Right lobe of liver (tissue), 6 donors: ENCODE data around the gene RFX4. TPM values are rescaled to one million over a fixed set of nuclear protein-coding genes. Genes with fewer than 3 reads are reported as not detected.

Source experiments
- ATAC-seq, 4 donors: fragments of 200-7000 bp; cut with Tn5 transposase; one replicate each; pipeline ENCODE4 v1.9.1; 2020; ENCODE audit warnings: mild to moderate bottlenecking in 4 of 4, moderate library complexity in 4 of 4
- DNase-seq, 3 donors: peaks; one replicate each; pipeline ENCODE4 v3.0.0-alpha.2; 2020
- H3K27ac ChIP-seq, 3 donors: fragments of 200-600 bp; one replicate each; pipeline ENCODE4 v1.8.0; 2022
- H3K27me3 ChIP-seq, 2 donors: fragments of 200-600 bp; one replicate each; pipeline ENCODE4 v1.8.0; 2022
- H3K36me3 ChIP-seq, 4 donors: fragments of 200-600 bp; sonication (generic) in 1 of 4; one replicate each; pipeline versions ENCODE4 v1.5.1 to v1.8.0; 2017 to 2022; ENCODE audit warnings: control low read depth in 1 of 4
- H3K4me1 ChIP-seq, 4 donors: fragments of 200-600 bp; sonication (generic) in 1 of 4; one replicate each; pipeline versions ENCODE4 v1.5.1 to v1.8.0; 2017 to 2022; ENCODE audit warnings: control low read depth in 1 of 4
- H3K4me3 ChIP-seq, 3 donors: fragments of 200-600 bp; one replicate each; pipeline ENCODE4 v1.8.0; 2022
- H3K9me3 ChIP-seq, 4 donors: fragments of 200-600 bp; sonication (generic) in 1 of 4; one replicate each; pipeline versions ENCODE4 v1.5.1 to v1.8.0; 2017 to 2022; ENCODE audit warnings: control low read depth in 1 of 4
- CTCF ChIP-seq, 4 donors: fragments of 200-600 bp in 3 of 4; fragments of 450-650 bp in 1 of 4; IDR thresholded peaks; one replicate each; pipeline versions ENCODE4 v1.5.1 to v1.8.0; 2016 to 2022; ENCODE audit warnings: antibody characterized with exemption in 4 of 4, mild to moderate bottlenecking in 2 of 4
- POLR2A ChIP-seq: fragments of 450-650 bp; IDR thresholded peaks from one replicate; pipeline ENCODE4 v1.6.1; 2017; ENCODE audit warnings: antibody characterized with exemption, mild to moderate bottlenecking
- WGBS: methylation state at CpG from one replicate; pipeline ENCODE4 v1.1.6; 2018; ENCODE audit warnings: low coverage, low lambda C conversion rate; ENCODE audit not compliant: insufficient coverage; ENCODE audit errors: missing lambda C conversion rate; 5-methylcytosine and 5-hydroxymethylcytosine counted together
- intact Hi-C, 2 donors: fragments of 100-400 bp; cut with DNase I; formaldehyde crosslinking; loops; one replicate each; pipeline versions ENCODE4 v1.11.2 to v1.14.1; 2022
- total RNA-seq, 6 experiments: library from RNA; depleted of rRNA in 2 of 6; stranded (reverse); fragments of >200 nt in 2 of 6; fragmentation: NEBNext Ultra II Directional in 3 of 6; extraction: Animal tissue kit (Norgen Biotek cat#: 25700) in 3 of 6; gene quantifications; one replicate each; pipeline versions ENCODE4 v1.1.0 to v1.2.4, GENCODE V29; 2016 to 2023
- donor health status: DM: no; HTN: yes; CAD: no.
- donor health status: DM: no; HTN: no; CAD: no.
- donor health status: DM: no; HTN: no; CAD: no.
- donor health status: DM: no; HTN: yes; CAD: no.
- donor health status: DM: no; HTN: yes; CAD: no.

The RFX4 gene
- total RNA-seq, 6 experiments from 2014 or later = not detected

- no peak overlapping the region for H3K4me3 ChIP-seq
- no peaks in the 10 kb centered on the region for H3K36me3 ChIP-seq
- ATAC-seq (peak in 1 of 4 donors; percentile 25), DNase-seq (no peak)
- H3K9me3 ChIP-seq = no peaks in the 10 kb centered on the region
- intact Hi-C loops = no loop called here
- H3K27ac ChIP-seq = no peak overlapping the region
- peaks cover 20 to 31% of the 10 kb centered on the region in 2 donors for H3K27me3 ChIP-seq
- TF ChIP-seq CTCF (IDR thresholded peaks at IDR 0.05) = no peak
- TF ChIP-seq POLR2A = no peak
- WGBS = 2% methylated on average over 20 of the region's 41 CpGs
- peaks cover 0 to 30% (median 4%) of the 10 kb centered on the region in 4 donors for H3K4me1 ChIP-seq
These were observed 1.6 kb downstream of the RFX4 start for GRCh38 chr12:106584104-106585064.

GRCh38 chr12:106585105-106585520, 2.3 kb downstream of the RFX4 start:
- no peak for DNase-seq
- no peak for ATAC-seq
- Histone ChIP-seq H3K9me3 (no peaks in the 10 kb centered on the region), H3K4me1 (peaks cover 0 to 30% (median 4%) of the 10 kb centered on the region in 4 donors), H3K36me3 (no peaks in the 10 kb centered on the region), H3K27me3 (peaks cover 20 to 30% of the 10 kb centered on the region in 2 donors), H3K27ac (no peak overlapping the region), H3K4me3 (no peak overlapping the region)
- intact Hi-C loops = no loop called here
- TF ChIP-seq POLR2A = no peak
- no peak for TF ChIP-seq CTCF (IDR thresholded peaks at IDR 0.05)
- WGBS = 4% methylated on average over 16 of the region's 17 CpGs

GRCh38 chr12:106585521-106586277, 2.9 kb downstream of the RFX4 start:
- no peaks in the 10 kb centered on the region for H3K9me3 ChIP-seq
- peaks cover 20 to 24% of the 10 kb centered on the region in 2 donors for H3K27me3 ChIP-seq
- H3K27ac ChIP-seq = no peak overlapping the region
- TF ChIP-seq POLR2A (no peak), CTCF (IDR thresholded peaks at IDR 0.05) (no peak)
- DNase-seq (no peak), ATAC-seq (no peak)
- H3K36me3 ChIP-seq = no peaks in the 10 kb centered on the region
- 1% methylated on average over 43 of the region's 63 CpGs for WGBS
- no peak overlapping the region for H3K4me3 ChIP-seq
- intact Hi-C loops = no loop called here
- H3K4me1 ChIP-seq = peaks cover 0 to 30% (median 4%) of the 10 kb centered on the region in 4 donors

- no peak for TF ChIP-seq POLR2A
- TF ChIP-seq CTCF (IDR thresholded peaks at IDR 0.05) = no peak
- no peak overlapping the region for H3K4me3 ChIP-seq
- H3K9me3 ChIP-seq = no peaks in the 10 kb centered on the region
- 2% methylated on average over 26 of the region's 35 CpGs for WGBS
- peaks cover 13 to 18% of the 10 kb centered on the region in 2 donors for H3K27me3 ChIP-seq
- peaks cover 0 to 24% (median 4%) of the 10 kb centered on the region in 4 donors for H3K4me1 ChIP-seq
- intact Hi-C loops = no loop called here
- no peak overlapping the region for H3K27ac ChIP-seq
- ATAC-seq = no peak
- no peaks in the 10 kb centered on the region for H3K36me3 ChIP-seq
- no peak for DNase-seq
These were observed 3.5 kb downstream of the RFX4 start for GRCh38 chr12:106586278-106586802.
